GM19238 (cell line): ENCODE measurements around the gene COL16A1.
"Not testable (repeated sequence)": the region's sequence is repeated elsewhere in the genome, so short reads cannot be mapped to it uniquely, and the experiment has no call there.

ENCODE experiments used
- DNase-seq: peaks from one replicate; pipeline ENCODE4 v3.0.0; 2011; ENCODE audit warnings: low spot score; ENCODE audit not compliant: insufficient read length

COL16A1 gene

DNA sequence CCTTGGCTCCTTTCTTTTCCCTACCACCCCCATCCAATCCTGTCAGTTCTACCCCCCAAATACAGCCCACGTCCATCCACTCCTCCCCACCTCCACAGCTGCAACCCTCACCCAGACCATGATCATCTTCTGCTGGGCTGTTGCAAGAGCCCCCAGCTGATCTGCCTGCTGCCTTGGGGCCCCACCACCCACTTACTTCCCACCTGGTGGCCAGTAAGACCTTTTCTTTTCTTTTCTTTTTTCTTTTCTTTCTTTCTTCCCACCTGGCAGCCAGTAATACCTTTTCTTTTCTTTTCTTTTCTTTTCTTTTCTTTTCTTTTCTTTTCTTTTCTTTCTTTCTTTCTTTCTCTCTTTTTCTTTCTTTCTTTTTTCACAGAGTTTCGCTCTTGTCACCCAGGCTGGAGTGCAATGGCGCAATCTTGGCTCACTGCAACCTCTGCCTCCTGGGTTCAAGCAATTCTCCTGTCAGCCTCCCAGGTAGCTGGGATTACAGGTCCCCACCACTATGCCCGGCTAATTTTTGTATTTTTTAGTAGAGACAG is 3.3 kb upstream of the COL16A1 start:
- DNase-seq: not testable (repeated sequence)

DNA sequence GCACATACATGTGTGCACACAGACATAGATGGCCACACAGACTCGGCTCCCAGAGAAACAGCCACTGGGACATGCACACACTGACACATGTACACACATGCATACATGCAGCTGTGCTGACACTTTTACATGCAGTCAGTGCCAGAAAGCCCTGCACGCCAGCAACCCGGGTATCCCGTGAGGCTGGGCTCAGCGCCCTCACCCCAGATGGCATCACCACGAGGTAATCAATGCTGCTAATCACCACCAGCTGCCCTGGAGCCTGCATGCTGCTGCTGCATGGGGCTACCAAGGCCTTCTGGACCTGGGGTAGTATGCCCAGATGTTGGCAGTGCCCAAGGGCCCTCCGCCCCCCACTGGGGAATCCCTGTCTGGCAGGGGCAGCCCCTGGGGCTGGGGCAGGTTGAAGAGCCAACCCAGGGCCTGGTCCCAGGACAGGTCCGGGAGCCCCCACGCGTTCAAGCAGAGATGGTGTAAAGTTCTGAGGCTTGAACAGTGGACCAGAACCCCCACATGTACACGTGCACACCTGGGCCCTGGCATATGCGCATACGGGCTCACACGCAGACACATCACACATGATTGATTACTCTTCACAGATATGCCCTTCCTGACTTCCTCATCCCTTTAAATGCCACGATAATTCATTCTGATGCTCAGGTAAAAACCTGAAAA is 2.7 kb upstream of the COL16A1 start:
- DNase-seq: no peak

DNA sequence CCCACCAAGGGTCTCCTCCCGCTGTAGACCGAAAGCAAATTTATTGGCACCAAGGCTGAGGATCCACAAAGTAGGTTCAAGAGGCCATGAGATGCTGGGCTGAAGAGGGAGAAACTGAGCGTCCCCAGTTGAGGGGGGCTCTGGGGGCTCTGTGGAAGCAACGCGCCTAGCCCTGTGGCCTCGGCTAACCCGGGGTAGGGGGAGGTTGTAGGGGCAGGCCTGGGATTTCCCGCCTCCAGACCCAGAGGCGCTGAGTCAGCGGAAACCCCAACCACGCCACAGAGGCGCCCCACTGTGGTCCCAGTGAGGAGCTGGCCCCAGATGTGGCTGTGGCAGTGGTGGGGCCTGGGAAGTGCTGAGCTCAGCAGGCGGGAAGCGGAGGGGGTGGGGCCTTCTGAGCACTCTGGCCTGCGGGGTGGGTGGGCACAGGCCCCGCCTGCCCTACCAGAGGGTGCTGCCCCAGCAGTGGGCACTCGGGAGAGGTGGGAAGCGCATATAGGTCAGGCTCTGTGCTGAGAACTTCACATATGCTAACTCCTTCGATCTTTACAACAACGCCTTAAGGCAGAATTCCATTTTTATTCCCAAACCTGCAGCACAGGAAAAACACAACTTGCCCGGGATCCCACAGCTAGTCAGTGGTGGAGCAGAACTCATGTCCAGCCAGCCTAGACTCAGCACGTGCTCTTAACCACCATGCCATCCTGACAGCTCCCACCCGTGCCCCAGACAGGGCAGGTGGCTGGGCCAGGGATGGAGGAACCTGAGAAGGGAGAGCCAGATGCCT is 1.5 kb upstream of the COL16A1 start:
- DNase-seq: peak; percentile 56

DNA sequence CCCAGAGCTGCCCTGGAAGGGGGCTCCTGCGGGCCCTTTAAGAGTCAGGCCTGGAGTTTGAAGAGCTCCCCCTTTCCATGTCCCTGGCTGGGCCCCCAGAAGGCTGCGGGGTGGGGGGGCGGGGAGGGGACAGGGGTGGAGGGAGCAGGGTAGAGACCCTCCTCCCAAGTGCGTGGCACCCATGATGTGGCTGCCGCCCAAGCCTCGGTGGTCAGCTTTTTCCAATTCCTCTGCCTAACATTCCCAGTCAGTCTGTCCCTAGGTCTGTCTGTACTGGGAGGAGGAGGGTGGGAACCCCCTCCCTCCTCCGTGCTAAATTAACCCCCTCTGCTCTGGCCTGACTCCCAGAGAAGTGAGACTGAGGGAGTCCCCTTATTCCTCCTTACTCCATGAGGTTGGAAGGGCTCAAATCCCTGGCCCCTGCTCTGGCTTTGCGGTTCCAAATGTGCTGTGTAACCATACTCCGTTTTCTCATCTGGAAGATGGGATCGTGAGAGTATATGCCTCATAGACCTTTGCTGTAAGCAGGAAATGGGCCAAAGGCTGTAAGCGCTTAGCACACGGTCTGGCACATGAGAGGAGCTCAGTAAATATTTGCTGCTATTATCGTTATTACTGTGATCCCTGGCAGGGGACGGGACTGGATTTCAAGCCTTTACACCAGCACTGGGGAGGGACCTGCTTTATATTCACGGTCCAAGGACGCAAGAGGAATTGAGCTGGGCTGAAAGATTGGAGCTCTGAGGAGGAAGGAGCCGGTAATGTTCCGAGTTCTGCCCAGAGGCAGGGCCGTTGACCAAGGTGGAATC is 658 bp upstream of the COL16A1 start:
- no peak for DNase-seq

DNA sequence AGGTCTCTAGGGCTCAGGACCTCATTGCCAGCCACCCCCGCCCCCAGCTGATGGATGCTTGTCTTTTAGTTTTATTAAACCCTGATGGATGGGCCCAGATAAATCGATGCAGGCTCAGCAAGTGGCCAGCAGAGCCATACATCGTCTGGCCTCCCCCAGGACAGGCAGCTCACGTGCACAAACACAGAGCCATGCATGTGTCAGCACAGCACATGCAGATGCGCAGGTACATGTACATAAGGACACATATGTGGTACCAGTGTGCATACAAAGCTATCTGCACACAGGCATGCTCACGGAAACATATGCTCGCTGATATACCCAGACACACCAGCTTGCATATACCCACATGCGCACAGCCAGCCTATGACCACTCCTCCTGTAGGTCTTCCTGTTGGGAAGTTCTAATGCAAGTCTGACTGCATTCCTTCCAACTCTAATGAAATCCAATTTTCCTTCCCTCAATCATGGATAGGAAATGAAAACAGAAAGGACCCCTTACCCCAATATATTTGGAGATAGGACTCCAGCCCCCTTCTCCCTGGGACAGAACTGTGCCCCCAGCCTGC is 897 bp downstream of the COL16A1 start:
- no peak for DNase-seq

DNA sequence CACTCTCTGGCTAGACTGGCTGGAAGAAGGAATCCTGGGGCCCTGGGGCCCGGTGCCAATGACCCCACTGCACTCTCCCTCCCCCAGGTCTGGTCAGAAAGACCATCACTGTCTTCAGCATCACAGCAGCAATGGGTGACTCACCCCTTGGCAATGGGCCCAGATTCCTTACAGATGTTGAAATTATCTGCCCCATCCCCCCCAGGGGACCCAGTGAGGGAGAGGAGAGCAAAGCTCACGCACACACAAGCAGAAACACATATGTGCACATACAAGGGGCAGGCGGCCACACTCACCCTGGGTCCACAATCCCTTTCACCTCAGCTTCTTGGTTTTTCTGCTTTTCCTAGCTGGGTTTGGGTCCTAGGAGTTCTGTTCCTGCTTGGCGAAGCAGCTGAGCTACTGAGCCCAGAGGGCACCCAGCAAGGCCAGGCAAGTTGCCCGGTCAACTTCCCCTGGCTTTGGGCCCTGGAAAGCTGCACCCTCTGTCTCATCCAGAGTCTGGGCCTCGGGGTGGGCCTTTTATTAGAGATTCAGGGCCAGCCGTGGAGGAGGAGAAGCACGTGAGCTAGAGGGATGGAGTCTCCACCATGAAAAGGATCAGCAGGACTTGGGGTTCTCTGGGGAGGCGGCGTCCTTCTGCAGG is 2.6 kb downstream of the COL16A1 start:
- DNase-seq: no peak

DNA sequence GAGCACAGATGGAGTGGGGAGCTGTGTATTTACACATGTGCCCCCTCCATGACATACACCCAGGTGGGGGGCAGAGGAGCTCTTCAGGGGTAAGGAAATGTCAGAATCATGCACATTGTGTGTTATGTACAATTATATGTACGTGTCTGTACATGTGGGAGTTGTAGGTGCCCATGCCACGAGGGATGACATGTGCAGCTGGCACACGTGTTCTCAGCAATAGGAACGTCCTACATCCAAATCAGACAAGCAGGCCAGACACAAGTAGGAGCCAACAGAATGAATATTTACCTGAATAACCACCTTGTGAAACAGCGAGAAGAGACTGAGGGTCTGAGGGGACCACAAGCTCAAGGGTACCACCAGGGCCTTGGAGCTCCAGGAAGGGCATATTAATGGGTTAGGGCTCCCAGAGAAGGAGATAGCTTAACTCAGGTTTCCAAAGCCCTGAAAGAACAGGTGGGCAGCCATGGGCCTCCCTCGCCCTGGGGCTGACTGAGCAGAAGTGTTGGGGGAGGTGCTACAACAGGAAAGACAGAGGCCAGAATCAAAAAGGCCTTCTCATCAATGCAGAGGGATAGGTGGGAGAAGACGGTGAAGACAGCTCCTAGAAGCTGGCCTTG is 3.2 kb downstream of the COL16A1 start:
- DNase-seq: no peak

DNA sequence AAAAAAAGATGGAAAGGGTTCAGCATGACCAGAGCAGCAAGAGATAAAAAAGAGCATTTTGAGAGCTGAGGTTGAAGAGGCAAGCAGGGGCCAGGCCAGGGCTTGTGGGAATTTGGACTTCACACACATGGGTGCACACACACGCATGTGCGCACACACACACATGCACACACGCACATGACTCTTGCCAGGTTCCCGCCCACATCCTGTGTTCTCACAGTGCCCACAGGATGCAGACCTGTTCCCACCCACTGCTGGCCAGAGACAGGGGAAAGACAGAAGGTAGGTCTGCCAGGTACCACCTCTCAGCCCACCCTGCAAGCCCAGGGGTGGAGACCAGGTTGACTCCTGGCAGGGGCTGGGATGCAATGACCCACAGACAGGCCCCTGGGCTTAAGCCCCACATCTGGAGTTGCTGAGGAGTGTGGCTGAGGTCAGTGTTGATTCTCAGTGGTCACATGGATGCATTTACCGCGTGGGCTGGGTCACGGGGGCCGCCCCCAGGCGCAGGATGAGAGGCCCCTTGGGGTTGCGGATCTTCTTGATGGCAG is 4.4 kb downstream of the COL16A1 start:
- DNase-seq: no peak

DNA sequence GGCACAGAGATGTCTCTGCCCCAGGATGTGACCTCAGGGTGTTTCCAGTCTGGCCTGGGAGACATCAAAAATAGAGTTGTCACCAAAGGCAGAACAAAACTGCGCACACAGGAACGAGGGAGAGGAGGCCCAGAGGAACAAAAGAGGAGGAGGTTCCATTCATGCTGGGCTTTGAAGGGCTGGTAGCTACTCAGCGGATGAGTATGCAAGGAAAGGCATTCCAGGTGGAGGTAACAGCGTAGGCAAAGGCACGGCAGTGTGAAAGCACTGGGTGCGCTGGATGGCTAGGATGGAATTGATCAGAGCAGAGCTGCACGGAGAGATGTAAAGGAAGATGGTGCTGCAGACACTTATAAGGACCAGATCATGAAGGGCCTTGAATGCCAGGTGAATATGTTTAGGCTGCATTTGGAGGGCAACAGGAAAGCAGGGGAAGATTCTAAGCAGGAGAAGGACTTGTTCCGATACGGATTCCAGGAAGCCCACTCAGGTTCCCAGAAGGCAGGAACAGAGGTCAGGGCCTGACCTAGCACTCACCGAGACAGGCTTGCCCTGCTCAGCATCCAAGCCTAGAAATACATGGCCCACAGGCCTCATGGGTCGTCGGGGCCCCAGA is 6.3 kb downstream of the COL16A1 start:
- no peak for DNase-seq

DNA sequence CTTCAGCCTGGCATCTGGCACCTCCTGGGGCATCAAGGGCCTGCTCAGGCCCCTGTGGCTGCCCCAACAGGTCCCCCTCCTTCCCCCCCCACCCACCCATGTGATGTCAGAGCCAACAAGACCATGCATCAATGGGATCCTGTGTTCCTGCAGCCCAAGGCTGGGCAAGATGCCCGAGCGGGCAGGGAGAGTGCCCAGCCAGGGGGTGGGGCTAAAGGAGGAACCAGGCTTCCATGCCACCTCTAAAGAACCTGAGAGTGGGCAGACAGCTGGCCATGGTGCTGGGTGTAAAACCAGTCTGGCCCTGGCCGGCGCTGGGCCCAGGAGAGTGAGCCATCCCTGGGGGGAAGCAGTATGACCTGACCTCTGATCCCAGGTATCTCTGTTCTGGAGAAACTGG is 7.6 kb downstream of the COL16A1 start:
- no peak for DNase-seq

DNA sequence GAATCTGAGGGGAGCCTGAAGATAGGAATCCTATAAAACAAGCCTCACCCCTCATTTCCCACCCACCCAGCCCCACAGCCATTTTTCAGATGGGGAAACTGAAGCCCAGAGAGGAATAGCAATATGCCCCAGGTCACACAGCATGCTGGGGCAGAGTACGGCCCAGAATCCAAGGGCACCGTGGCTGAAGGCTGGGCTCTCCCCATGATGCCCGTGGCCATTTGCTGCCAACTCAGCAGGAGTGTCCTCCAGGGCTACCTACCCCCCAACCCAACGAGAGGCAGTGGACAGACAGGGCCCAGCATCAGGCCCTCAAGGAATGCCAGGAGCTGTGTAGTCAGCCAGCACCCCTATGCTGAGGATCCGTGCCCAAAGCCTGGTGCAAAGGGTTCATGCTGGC is 8.5 kb downstream of the COL16A1 start:
- no peak for DNase-seq

DNA sequence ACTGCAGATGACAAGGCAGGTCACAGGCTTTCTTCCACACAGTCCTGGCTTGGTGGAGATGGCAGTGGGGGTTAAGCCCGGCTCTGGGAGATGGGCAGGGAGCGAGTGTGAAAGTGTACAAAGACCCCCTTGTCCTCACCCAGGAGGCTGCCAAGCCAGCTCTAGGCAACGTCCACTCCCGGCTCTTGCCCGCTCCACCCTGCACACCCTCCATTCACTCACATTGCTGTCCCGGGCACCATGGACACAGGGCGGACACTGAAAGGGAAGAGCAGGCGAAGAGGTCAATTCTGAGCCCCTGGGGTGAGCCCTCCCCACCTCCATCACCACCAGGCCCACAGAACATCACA is 8.9 kb downstream of the COL16A1 start:
- no peak for DNase-seq

DNA sequence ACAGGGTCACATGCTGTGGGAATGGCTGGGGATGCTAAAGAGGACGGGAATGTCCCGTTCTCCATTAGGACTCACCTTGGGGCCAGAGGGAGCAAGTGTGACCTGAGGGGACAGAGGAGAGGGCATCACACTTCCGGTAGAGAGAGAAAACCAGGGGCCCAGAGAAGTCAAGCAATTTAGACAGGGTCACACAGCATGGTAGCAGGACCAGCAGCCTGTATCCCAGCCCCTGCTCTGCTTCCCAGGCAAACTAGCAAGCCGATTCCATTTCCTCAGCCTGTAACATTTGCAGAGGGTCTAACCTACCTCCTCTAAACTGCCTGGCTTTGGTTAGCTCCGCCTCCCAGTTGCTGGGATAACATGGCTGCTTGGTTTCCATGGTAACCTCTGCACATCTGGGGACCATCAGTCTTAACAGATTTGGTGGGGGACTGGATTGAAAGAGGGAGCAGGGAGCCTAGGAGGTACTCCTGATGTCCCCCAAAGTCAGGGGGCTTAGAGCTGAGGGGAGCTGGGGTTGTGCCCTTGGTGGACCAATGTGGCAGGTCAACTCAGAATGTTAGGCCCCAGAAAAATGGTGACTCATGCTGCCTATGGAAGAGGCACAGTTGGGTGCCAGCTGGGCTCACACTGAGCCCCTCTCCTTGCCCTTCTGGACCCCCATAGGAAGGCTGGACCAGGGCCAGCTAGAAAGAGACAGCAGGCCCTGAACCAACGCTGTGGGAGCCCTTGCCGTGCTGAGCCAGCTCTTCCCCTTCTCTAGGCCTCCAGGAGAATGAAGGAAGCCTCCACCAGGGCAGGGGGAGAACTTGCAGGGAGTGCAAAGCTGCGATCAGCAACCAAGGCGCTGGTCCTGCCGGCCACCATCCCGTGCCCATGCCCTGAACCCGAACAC is 9.5 kb downstream of the COL16A1 start:
- no peak for DNase-seq

DNA sequence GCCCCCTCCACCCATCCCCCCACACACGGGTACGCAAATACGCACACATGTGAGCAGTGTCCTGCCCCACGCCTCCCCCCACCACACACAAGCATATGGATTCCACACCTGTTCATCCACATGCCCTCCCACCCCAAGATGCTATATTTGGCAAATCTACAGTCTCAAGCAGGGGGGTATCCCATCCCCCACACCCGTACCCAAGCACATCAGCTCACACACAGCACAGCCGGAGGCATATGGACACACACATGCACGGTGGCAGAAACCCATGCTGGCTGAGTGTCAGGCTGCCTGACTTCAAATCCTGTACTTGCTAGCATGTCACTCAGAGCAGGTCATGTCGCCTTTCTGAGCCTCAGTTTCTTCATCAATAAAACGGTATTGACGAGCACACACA is 10.6 kb downstream of the COL16A1 start:
- no peak for DNase-seq

DNA sequence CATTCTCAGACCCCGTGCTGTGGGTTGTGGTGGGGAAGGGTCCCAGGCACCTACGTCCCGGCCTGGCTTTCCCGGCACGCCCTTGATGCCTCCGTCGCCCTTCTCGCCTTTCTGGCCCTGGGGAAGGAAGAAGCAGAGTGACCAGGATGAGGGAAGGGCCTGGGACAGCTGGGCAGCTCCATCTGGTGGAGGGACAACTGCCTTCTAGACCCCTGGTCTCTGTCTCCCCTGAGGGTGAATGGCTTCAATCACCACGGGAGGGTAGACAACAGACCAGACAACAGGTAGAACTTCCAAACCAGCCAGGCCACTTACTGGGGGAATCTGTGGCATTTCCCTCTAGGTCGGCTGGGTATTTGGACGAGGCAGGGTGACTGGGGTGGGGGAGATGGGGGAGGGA is 11.9 kb downstream of the COL16A1 start:
- no peak for DNase-seq

DNA sequence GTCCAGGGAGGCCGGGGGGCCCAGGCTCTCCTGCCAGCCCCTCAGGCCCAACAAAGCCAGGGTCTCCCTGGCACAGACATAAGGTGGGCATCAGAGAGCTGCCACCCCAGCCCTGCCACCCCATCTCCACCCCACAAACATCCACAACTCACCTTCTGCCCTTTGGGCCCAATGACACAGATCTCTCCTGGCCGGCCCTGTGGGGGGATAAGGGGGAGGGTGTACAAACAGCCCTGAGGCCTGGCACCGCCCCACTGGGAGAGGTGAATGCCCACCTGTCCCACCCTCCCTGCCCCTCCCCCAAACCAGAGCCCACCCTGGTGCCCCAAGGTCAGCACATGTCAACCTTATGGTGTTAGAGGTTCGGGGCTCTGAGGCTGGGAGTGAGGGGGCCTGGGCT is 12.4 kb downstream of the COL16A1 start:
- no peak for DNase-seq

DNA sequence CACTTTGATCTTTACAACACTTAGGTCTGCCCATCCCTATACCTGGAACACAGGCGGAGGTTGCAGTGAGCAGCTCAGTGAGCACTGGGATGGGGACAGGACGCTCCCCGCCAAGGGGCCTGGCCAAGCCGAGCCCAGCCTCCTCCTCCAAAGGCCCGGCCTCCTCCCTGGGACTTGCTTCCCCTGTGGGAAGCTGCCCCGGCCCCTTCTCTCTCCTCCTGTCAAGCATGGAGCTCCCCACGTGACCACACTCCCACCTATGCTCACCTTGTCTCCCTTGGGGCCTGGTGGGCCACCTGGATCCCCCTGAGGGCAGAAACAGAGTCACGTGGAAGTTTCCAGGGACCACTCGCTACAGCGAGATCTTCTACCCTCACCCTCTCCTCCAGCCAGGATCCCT is 12.9 kb downstream of the COL16A1 start:
- DNase-seq: no peak

DNA sequence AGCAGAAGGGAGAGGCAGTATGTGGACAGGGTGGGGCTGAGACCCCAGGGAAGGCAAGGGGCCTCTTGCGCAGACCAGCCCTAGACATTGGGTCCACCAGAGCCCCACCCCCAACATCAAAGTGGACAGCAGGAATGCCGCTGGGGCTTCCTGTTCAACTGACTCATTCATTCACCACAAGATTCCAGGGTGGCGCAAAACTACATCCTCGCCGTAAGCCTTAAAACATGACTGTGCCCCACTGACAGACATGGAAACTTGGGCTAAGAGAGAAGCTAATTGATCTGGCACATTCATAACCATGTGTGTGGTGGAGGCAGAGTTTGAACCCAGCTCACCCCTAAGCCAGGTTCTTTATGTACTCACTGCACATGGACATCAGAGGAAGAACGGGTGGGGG is 14.0 kb downstream of the COL16A1 start:
- no peak for DNase-seq

DNA sequence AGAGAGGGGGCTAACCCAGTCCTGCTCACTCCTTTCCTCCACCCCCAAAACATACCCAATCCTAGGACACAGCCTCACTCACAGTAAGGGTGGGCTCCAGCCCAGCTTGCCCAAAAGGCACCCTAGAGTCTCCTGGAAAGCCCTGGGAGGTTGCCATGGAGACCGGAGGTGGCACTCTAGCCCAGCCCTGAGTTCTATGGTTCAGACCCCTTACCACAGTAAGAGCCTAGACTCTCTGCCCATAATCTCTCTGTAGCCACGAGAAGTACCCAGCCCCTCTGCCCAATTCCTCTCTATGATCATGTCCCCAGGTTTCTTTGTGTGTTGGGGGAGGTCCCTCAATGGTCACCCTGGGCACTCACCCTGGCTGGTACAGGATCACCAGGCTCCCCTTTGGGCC is 14.4 kb downstream of the COL16A1 start:
- no peak for DNase-seq
